HG03342 (cell line): Measurements from ENCODE around the gene SAXO2.
"Not testable (repeated sequence)": the region's sequence is repeated elsewhere in the genome, so short reads cannot be mapped to it uniquely, and the experiment has no call there.

Source experiments
- ATAC-seq: cut with Tn5 transposase; IDR thresholded peaks from one replicate; pipeline ENCODE4 v1.9.1; 2021; ENCODE audit warnings: mild to moderate bottlenecking, moderate library complexity; ENCODE audit not compliant: unreplicated experiment

The SAXO2 gene

GRCh38 chr15:82284381-82284780 lies 21.8 kb downstream of the SAXO2 start:
- ATAC-seq, result not testable (repeated sequence)

GRCh38 chr15:82286475-82286874 lies 23.9 kb downstream of the SAXO2 start:
- ATAC-seq, result peak; percentile 85

- ATAC-seq, result not testable (repeated sequence)
These were observed 25.6 kb downstream of the SAXO2 start for GRCh38 chr15:82288202-82288601.

GRCh38 chr15:82292271-82292670 lies 29.7 kb downstream of the SAXO2 start:
- ATAC-seq, result no peak

- no peak for ATAC-seq
These were observed 31.6 kb downstream of the SAXO2 start for GRCh38 chr15:82294061-82294690.

GRCh38 chr15:82297546-82297945 lies 34.9 kb downstream of the SAXO2 start:
- no peak for ATAC-seq

GRCh38 chr15:82298032-82298431 lies 35.4 kb downstream of the SAXO2 start:
- ATAC-seq, result no peak

GRCh38 chr15:82298520-82298919 lies 35.9 kb downstream of the SAXO2 start:
- no peak for ATAC-seq

GRCh38 chr15:82299511-82299914 lies 36.9 kb downstream of the SAXO2 start:
- ATAC-seq, result not testable (repeated sequence)

GRCh38 chr15:82300326-82300725 lies 37.7 kb downstream of the SAXO2 start:
- not testable (repeated sequence) for ATAC-seq

- ATAC-seq, result no peak
These were observed 38.3 kb downstream of the SAXO2 start for GRCh38 chr15:82300883-82301282.

GRCh38 chr15:82301296-82302016 lies 38.8 kb downstream of the SAXO2 start:
- ATAC-seq, result no peak

- ATAC-seq, result no peak
These were observed 41.5 kb downstream of the SAXO2 start for GRCh38 chr15:82303956-82304777.

- no peak for ATAC-seq
These were observed 42.1 kb downstream of the SAXO2 start for GRCh38 chr15:82304778-82305090.

- no peak for ATAC-seq
These were observed 43.0 kb downstream of the SAXO2 start for GRCh38 chr15:82305621-82306048.

- no peak for ATAC-seq
These were observed 44.4 kb downstream of the SAXO2 start for GRCh38 chr15:82306791-82307713.

GRCh38 chr15:82307714-82308081 lies 45.1 kb downstream of the SAXO2 start:
- ATAC-seq, result no peak

GRCh38 chr15:82309802-82310201 lies 47.2 kb downstream of the SAXO2 start:
- no peak for ATAC-seq

GRCh38 chr15:82311321-82311720 lies 48.7 kb downstream of the SAXO2 start:
- not testable (repeated sequence) for ATAC-seq

- no peak for ATAC-seq
These were observed 50.1 kb downstream of the SAXO2 start for GRCh38 chr15:82312586-82313349.
